Ecto neural progenitor cell (in vitro differentiated cells): ENCODE results near the gene COIL.
A peak's percentile ranks its signal among the peaks of the same experiment; 100 is the strongest.
"Not testable (repeated sequence)": the region's sequence is repeated elsewhere in the genome, so short reads cannot be mapped to it uniquely, and the experiment has no call there.

Experiments
- DNase-seq: peaks from one replicate; pipeline ENCODE4 v3.0.0-alpha.2; 2018; ENCODE audit warnings: low spot score

Gene COIL, protein sequence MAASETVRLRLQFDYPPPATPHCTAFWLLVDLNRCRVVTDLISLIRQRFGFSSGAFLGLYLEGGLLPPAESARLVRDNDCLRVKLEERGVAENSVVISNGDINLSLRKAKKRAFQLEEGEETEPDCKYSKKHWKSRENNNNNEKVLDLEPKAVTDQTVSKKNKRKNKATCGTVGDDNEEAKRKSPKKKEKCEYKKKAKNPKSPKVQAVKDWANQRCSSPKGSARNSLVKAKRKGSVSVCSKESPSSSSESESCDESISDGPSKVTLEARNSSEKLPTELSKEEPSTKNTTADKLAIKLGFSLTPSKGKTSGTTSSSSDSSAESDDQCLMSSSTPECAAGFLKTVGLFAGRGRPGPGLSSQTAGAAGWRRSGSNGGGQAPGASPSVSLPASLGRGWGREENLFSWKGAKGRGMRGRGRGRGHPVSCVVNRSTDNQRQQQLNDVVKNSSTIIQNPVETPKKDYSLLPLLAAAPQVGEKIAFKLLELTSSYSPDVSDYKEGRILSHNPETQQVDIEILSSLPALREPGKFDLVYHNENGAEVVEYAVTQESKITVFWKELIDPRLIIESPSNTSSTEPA

DNA sequence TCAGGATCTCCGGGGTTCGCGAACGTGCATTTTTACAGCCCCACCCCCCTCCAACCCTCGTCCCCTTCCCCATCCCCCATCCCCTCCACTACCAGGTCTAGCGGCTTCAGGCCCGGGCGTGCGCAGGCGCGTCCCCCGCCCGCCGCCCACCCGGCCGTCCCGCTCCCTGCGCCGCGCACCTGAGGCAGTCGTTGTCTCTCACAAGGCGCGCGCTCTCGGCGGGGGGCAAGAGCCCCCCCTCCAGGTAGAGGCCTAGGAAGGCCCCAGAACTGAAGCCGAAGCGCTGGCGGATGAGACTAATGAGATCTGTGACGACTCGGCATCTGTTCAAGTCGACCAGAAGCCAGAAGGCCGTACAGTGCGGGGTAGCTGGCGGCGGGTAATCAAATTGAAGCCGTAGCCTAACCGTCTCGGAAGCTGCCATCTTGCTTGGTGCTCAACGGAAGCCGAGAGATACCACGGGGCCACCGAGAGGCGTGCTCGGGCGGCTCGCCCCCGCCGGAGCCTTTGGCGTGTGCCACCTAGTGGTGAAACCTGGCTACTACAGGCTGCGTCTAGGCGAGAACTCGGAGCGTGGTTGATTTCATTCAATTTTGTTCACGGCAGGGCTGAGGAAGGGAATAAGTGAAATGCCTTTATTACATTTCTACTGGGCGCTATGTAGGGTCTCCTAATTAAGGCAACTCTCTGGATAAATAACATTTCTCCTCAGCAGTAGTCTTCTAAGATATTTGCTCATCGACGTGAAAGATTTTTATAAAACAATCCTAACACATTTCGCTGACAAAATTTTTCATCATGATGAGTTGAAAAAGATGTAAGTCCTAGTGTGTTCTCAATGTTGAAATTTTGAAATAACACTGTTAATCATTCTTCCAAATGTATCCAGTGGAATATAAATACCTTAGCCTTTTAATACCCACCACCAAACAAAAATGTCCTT is at the start of gene COIL:
Gene COIL, minus strand, starts transcription at position 455 of the 943 bp plus-strand sequence. Its CDS starts 31 bp downstream, at position 424.
- peak; percentile 98 for DNase-seq

DNA sequence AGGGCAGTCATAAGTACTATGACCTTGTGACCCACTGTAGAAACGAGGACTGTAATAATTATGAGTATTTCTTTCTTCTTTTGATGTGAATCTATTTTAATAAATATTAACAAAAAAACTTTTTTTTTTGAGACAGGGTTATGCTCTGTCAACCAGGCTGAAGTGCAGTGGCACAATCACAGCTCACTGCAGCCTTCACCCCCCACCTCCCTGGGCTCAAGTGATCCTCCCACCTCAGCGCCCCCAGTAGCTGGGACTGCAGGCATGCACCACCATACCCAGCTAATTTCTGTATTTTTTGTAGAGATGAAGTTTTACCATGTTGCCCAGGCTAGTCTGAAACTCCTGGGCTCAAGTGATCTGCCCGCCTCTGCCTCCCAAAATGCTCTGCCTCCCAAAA is 49.6 kb upstream of the COIL start:
- DNase-seq: no peak

DNA sequence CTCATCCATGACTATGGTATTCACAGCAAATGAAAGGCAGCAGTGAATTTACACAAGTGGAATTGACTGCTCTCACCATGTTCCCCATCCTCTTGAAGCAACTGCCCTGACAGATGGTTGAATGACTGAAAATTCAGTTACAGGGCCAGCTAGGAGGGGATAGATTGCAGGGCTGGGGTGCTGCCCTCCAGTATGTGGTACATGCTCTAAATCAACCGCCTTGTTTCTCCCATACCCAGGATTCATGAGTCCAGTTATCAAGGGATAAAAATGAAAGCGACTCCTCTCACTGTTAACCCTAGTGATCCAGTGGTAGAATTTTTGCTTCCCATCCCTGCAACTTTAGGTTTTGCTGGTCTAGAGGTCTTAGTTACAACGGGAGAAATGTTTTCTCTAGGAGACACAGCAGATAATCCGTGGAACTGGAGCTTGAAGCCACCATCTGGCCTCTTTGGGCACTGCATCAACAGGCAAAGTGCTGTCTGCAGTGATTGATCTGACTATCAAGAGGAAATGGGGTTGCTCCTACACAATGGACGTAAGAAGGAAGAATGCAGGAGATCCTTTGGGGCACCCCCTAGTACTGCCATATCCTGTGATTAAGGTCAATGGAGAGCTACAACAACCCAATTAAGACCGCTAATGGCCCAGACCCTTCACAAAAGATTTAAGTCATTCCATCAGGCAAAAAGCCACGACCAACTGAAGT is 49.0 kb upstream of the COIL start:
- peak; percentile 73 for DNase-seq

DNA sequence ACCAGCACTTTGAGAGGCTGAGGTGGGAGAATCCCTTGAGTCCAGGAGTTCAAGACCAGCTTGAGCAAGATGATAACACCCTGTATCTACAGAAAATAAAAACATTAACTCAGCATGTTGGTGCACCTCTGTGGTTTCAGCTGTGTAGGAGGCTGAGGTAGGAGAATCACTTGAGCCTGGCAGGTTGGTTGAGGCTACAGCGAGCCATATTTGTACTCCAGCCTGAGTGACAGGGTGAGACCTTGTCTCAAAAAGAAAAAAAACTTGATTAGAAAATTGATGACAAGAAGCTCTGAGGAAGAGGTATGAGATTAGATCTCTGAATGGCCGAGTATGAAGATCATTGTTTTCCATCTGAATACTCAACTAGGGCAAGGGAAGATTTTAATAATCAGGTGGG is 48.1 kb upstream of the COIL start:
- DNase-seq: no peak

DNA sequence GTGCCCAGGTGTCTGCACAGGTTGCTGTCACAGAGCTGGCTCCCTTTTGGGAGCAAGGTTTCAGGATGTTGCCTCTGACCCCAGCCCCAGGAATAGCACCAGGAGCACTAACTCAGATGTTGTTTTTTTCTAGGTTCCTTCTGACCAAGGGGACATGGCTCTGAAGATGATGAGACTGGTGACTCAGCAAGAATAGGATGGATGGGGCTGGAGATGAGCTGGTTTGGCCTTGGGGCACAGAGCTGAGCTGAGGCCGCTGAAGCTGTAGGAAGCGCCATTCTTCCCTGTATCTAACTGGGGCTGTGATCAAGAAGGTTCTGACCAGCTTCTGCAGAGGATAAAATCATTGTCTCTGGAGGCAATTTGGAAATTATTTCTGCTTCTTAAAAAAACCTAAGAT is 45.2 kb upstream of the COIL start:
- DNase-seq: no peak

DNA sequence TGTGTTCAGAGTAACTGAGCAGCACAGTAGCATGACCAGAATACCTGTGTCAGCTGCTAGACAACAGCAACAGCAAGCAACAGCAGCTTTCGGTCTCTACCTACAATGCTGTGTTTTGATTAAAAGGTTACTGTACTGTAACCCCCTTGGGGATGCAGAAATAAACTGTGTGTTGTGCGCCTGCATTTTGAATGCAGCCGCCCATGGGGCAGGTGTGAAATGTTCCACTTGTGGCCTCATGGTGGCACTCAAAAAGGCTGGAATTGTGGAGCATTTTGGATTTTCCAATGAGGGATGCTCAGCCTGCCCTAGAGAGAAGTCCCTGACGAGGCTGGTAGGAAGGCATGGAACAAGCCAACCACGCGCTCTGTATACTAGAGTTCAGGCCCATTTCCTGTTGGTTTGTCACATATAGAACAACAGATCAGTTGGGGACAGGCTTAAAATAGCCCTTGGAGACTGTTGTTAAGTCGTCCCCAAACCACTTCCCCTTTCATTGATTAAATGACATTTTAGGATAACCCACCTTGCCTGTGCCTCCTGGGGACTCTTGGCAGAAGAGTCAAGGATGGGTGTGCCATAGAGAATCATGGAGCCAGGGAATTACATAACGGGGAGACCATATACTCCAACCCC is 44.2 kb upstream of the COIL start:
- DNase-seq: no peak

DNA sequence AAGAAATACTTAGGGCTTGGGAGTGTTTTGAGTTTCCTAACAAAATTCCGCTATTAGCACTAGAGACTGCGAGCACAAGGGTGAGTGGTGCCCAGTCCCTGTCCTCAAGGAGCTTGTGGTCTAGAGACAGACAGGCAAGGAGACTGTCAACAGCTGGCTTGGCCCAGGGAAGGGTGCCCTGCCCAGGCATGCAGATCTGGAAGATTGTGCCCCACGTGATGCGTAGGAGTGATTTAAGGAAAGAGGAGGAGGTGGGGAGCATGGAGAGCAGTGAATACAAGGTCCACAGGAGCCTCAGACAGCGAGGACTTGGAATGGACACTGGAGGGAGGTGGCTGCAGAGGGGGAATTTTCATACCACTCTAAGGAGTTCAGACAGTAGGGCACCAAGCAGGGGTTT is 42.1 kb upstream of the COIL start:
- DNase-seq: no peak

DNA sequence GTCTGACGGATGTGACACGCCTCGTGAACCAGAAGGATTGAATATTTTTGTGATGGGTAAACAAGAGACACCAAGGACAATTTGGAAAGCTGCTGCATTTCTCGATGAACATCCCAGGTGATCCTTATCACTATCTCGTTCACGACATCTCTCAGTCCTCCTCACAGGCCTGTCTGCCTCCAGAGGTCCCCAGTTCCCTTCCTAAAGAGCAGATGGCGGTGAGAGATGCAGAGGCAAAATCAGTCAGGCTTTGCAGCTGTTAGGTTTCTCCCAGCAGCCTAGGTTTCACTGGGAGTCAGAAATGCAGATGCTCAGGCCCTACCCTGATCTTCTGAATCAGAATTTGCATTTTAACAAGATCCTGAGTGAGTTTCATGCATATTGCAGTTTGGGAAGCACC is 40.7 kb upstream of the COIL start:
- DNase-seq: no peak

DNA sequence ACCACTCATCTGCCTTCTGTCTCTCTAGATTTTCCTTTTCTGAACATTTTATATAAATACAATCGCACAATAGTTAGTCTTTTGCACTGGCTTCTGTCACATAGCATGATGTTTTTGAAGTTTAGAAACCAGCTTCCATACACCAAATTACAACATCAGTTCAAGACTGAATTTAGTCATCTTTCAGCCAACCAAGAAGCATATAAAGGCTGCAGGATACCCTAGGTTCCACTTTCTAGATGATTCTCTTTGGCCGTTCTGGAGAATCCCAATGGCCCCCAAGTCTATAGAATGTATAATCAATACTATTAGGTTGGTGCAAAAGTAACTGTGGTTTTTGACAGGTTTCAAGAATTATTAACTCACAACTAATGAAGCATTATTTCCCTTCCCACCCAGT is 36.5 kb upstream of the COIL start:
- DNase-seq: no peak

DNA sequence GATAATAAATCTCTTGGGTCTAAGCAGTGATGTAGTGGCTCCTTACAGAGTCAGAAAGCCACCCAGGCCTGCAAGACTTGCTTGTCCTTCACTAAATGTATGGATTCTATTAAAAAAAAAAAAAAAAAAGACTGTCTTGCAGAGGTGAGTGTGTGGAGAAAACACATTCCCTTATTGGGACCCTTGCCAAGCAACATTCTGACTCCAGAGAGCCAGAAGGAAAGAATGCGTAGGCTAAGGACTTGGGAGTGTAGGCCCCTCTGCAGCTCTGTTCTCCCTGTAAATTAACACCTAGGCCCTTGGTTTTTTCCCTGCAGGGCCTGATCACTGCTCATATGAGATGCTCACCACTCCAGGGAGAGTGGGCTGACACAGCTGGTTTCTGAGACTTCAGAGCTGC is 34.9 kb upstream of the COIL start:
- DNase-seq: no peak

DNA sequence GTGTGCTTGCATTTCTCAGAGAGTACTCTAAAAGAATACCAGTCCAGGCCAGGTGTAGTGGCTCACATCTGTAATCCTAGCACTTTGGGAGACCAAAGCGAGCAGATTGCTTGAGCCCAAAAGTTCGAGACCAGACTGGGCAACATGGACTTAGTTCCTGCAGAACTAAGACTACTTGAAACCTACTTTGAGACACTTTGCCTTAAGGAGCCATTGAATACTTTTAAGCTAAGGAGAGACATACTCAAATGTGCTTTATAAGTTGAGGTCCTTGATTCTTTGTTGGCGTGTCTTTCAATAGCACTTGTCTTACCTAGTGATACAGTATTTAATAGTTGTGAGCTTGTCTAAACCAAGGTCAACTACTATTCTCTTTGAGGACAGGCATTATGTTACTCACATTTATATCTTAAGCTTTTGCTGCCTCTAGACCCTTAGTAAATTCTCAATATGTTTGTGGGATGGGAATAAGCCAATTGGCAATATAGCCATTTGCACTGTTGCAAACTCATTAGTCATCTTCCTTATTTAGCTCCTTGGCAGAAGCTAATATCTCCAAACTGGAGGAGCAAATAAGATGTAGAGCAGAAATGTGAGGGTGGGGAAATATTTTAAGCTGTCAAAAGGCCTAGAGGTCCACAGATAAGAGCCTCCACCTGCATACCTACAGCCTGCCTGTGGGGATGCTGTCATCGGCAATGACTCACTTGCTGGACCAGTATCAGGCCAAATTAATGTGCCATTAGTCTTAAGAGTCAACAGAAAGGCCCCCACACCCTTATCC is 33.4 kb upstream of the COIL start:
- no peak for DNase-seq

DNA sequence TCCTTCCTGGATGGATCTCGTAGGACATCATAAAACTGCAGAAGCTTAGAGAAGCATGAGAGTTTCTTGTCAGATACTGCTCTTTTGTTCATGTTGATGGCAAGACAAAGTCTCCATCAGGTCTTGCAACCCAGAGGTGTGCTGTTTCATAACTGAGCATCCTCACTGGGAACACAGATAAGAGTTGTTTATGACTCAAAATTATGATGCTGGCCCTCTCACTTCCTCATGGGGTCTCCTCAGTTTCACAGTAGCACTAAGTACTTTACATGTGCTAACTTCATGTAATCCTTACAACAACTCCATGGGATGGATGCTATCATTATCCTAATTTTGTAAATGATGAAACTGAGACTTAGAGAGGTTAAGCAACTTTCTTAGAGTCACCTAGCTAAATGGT is 31.5 kb upstream of the COIL start:
- DNase-seq: no peak

DNA sequence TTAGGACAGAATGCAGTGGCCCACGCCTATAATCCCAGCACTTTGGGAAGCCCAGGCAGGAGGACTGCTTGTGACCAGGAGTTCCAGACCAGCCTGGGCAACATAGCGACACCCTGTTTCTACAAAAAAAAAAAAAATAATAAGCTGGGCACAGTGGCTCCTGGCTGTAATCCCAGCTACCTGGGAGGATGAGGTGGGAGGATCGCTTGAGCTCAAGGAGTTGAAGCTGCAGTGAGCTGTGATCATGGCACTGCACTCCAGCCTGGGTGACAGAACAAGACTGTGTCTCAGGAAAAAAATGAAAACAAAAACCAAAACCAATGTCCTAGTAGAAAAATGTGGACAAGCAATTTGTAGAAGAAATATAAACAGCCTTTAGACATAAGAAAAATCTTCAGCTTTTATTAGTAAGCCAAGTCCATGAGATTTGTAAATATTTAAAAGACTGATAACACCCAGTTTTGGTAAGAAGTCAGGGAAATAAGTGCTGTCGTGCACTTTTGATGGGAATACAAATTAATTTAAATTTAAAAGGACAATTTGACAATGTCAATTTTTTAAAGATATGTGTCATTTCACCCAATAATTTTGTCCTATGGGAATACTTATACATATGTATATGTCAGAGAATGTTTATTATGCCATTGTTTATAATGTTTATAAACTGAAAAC is 28.2 kb upstream of the COIL start:
- no peak for DNase-seq

DNA sequence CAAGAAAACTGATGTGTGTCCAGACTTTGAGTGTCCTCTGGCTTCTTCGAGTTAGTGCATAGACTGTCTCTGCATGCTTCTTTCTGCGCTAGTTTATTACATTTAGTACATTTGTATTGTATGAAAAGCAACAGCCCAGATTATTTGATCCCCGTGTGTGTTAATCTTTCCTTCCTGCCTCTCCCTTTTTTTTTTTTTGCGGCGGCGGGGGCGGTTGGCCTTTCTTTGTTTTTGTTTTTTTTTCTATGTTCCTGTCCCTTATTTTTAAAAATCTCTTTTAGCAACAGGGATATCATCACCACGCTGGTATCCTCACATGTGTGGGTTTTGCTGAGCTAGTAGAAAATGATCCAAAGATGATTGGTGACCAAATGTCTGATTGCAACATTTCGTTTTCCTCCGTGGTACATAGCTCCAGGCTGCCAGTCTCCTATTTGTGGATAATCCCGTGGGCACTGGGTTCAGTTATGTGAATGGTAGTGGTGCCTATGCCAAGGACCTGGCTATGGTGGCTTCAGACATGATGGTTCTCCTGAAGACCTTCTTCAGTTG is 26.5 kb upstream of the COIL start:
- no peak for DNase-seq

DNA sequence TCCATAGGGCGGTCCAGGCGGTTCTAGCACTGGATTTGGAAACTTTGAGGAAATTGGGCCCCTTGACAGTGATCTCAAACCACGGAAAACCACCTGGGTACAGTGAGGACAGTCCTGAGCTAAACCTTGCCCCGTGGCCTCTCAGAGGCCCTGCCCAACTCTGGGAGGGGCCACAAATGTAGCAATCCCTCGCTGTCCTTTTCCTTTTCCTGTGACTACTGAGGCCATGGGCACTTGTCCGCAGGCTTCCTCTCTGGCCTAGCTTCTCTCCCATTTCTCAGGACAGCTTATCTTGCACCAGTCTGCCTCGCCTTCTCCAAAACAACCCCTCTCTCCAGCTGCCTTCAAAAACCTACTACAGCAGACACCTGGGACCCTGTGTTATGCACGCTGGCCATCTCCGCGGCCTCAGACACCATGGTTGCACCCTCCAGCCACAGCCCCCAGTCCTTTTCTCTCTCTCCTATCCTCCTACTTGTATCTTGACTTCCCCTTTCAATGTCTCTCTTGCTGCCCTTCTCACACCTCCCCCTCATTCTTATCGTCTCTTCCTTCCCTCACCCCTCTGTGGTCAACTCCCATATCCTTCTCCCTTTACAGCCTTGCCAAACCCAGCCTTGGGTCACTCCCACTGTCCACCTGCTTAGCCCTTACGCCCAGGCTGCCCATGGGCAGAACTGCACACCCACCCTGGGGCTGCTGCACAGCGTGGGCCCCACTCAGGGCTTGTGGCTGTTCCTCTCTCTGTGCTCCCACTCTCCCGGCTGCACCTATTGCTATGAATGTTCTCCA is 24.7 kb upstream of the COIL start:
- DNase-seq: no peak

DNA sequence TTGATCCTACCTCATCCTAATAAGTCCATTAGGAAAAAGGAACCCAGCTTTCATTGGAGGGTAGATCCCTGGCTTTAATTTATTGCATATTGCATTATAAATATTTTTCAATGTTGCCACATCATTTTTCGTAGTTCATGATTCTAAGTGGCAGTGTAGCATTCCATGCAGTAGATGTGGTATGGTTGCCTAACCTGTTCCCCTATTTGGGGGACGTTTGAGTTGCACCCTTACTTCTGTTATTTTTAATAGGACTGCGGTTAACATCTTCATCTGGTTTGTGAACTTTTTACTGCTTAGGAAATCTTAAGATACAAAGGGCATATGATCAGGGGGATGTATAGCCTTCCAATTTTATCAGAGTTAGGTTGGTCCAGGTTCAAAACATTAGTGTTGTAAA is 22.5 kb upstream of the COIL start:
- DNase-seq: no peak

DNA sequence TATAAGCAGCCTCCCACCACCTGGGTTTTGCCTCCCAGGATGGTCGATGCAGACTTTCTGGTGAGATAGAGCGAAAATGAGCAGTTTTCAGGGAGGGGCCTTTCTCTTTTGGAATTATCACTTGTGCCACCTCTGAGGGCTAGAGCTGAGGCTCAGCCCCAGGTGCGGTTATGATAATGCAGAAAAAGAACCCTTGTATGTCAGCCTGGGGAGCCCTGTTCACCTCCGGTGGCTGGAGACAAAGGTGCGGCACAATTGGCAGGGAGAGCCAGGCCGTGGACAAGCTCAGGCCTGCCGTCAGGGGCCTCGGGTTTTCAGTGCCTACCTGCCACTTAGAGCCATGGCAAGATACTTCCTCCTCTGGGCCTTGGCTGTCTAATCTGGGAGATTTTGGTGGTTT is 21.5 kb upstream of the COIL start:
- no peak for DNase-seq

DNA sequence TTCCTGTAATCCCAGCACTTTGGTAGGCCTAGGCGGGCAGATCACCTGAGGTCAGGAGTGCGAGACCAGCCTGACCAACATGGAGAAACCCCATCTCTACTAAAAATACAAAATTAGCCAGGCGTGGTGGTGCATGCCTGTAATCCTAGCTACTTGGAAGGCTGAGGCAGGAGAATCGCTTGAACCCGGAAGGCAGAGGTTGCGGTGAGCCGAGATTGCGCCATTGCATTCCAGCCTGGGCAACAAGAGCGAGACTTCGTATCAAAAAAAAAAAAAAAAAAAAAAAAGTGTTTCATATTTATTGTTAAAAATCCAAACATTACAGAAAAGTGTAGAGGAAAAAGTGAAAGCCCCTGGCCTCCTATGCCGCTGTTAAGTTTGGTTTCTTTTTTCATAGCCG is 19.7 kb upstream of the COIL start:
- DNase-seq: not testable (repeated sequence)

DNA sequence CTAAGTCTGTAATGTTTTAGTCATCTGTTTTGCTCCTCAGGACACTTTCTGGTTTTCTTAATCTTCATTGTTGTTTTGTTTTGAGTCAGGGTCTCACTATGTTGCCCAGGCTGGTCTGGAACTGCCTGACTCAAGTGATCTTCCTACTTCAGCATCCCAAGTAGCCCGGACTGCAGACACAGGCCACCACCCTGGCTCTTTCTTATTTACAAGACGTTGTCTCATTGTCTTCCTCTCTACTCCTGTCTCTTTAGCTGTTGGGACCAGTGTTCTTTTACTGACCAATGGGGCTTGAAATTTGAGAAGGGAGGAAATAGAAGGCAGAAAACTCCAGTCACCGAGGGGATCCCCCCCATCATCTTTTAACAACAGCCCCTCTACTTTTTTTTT is 18.2 kb upstream of the COIL start:
- no peak for DNase-seq
